Nephron (organoid): ENCODE measurements around the gene ZSWIM6.

Experiments used
- H3K27ac Mint-ChIP-seq, 3 experiments: 2 replicates each; pipeline ENCODE4 v1.8.0; 2020; ENCODE audit warnings: mixed read lengths in 3 of 3, mild to moderate bottlenecking in 2 of 3, moderate library complexity in 1 of 3
- H3K27me3 Mint-ChIP-seq: 2 replicates; pipeline ENCODE4 v1.8.0; 2021; ENCODE audit warnings: low read depth, mild to moderate bottlenecking, moderate library complexity, mixed read lengths
- H3K36me3 Mint-ChIP-seq: 2 replicates; pipeline ENCODE4 v1.8.0; 2020; ENCODE audit warnings: low read depth, mixed read lengths
- H3K4me1 Mint-ChIP-seq: 2 replicates; pipeline ENCODE4 v1.8.0; 2020; ENCODE audit warnings: mixed read lengths
- H3K4me3 Mint-ChIP-seq, 3 experiments: 2 replicates each; pipeline ENCODE4 v1.8.0; 2020; ENCODE audit warnings: mild to moderate bottlenecking in 3 of 3, mixed read lengths in 3 of 3, moderate library complexity in 2 of 3
- H3K9me3 Mint-ChIP-seq: 2 replicates; pipeline ENCODE4 v1.8.0; 2020; ENCODE audit warnings: mixed read lengths
- CTCF ChIP-seq, 3 experiments: fragments of 200-600 bp; sonication (generic); IDR thresholded peaks; one replicate each; pipeline ENCODE4 v1.5.0; 2021; ENCODE audit warnings: antibody characterized with exemption in 3 of 3; ENCODE audit not compliant: unreplicated experiment in 3 of 3

Gene ZSWIM6

GRCh38 chr5:61339764-61340163 lies 7.7 kb downstream of the ZSWIM6 start:
- no peak for TF ChIP-seq CTCF (IDR thresholded peaks at IDR 0.05; ENCODE audit: unreplicated experiment in 3 of 3)
- Mint-ChIP-seq H3K9me3 (no peaks in the 10 kb centered on the region), H3K36me3 (peaks cover 19% of the 10 kb centered on the region), H3K4me1 (peaks cover 66% of the 10 kb centered on the region), H3K27me3 (no peaks in the 10 kb centered on the region), H3K27ac (peak overlapping the region in 1 of 3 experiments; percentile 36), H3K4me3 (no peak overlapping the region)

- no peak for TF ChIP-seq CTCF (IDR thresholded peaks at IDR 0.05; ENCODE audit: unreplicated experiment in 3 of 3)
- no peaks in the 10 kb centered on the region for H3K27me3 Mint-ChIP-seq
Observed at GRCh38 chr5:61340775-61341361, 8.8 kb downstream of the ZSWIM6 start.

GRCh38 chr5:61342071-61342501 lies 10.0 kb downstream of the ZSWIM6 start:
- H3K36me3 Mint-ChIP-seq: peaks cover 17% of the 10 kb centered on the region
- H3K27ac Mint-ChIP-seq: no peak overlapping the region
- no peak for TF ChIP-seq CTCF (IDR thresholded peaks at IDR 0.05; ENCODE audit: unreplicated experiment in 3 of 3)
- peaks cover 72% of the 10 kb centered on the region for H3K4me1 Mint-ChIP-seq
- no peaks in the 10 kb centered on the region for H3K27me3 Mint-ChIP-seq
- H3K9me3 Mint-ChIP-seq: no peaks in the 10 kb centered on the region
- no peak overlapping the region for H3K4me3 Mint-ChIP-seq

More at GRCh38 chr5:61340775-61341361, 8.8 kb downstream of the ZSWIM6 start:
- H3K4me1 Mint-ChIP-seq: peaks cover 65% of the 10 kb centered on the region
- peaks cover 19% of the 10 kb centered on the region for H3K36me3 Mint-ChIP-seq
- no peak overlapping the region for H3K27ac Mint-ChIP-seq
- H3K4me3 Mint-ChIP-seq: no peak overlapping the region
- H3K9me3 Mint-ChIP-seq: no peaks in the 10 kb centered on the region

GRCh38 chr5:61344187-61344944 lies 12.3 kb downstream of the ZSWIM6 start:
- no peaks in the 10 kb centered on the region for H3K9me3 Mint-ChIP-seq
- peaks cover 13% of the 10 kb centered on the region for H3K36me3 Mint-ChIP-seq
- peak overlapping the region; percentile 66 to 81 (median 67) for H3K27ac Mint-ChIP-seq
- TF ChIP-seq CTCF (IDR thresholded peaks at IDR 0.05; ENCODE audit: unreplicated experiment in 3 of 3): no peak
- H3K4me1 Mint-ChIP-seq: peaks cover 66% of the 10 kb centered on the region
- no peaks in the 10 kb centered on the region for H3K27me3 Mint-ChIP-seq
- peak overlapping the region in 1 of 3 experiments; percentile 15 for H3K4me3 Mint-ChIP-seq

GRCh38 chr5:61346511-61346910 lies 14.5 kb downstream of the ZSWIM6 start:
- Mint-ChIP-seq H3K9me3 (no peaks in the 10 kb centered on the region), H3K4me3 (no peak overlapping the region), H3K4me1 (peaks cover 69% of the 10 kb centered on the region), H3K27ac (no peak overlapping the region), H3K27me3 (no peaks in the 10 kb centered on the region), H3K36me3 (peaks cover 13% of the 10 kb centered on the region)
- no peak for TF ChIP-seq CTCF (IDR thresholded peaks at IDR 0.05; ENCODE audit: unreplicated experiment in 3 of 3)
